WTC11 (cell line): ENCODE results near the gene SAMD5.

Experiments used
- CREM ChIP-seq: sonication (generic); formaldehyde crosslinking; IDR thresholded peaks from 2 replicates; pipeline ENCODE4 v1.8.1; 2022; ENCODE audit warnings: mild to moderate bottlenecking, missing genetic modification reagents, moderate library complexity
- CTCF ChIP-seq: fragments of 200-600 bp; IDR thresholded peaks from 2 replicates; pipeline ENCODE4 v1.8.0; 2022; ENCODE audit warnings: antibody characterized with exemption
- FOXK1 ChIP-seq: sonication (generic); formaldehyde crosslinking; IDR thresholded peaks from 2 replicates; pipeline ENCODE4 v1.8.0; 2022; ENCODE audit warnings: mild to moderate bottlenecking, moderate library complexity, missing genetic modification reagents
- FOXP1 ChIP-seq: sonication (generic); formaldehyde crosslinking; IDR thresholded peaks from 2 replicates; pipeline ENCODE4 v1.8.0; 2022; ENCODE audit warnings: missing genetic modification reagents, mild to moderate bottlenecking, moderate library complexity, borderline replicate concordance
- MYBL2 ChIP-seq: sonication (generic); formaldehyde crosslinking; IDR thresholded peaks from 2 replicates; pipeline ENCODE4 v1.8.1; 2023; ENCODE audit warnings: mild to moderate bottlenecking, moderate library complexity, missing genetic modification reagents
- PRDM15 ChIP-seq: sonication (generic); formaldehyde crosslinking; IDR thresholded peaks from 2 replicates; pipeline ENCODE4 v1.8.0; 2022; ENCODE audit warnings: missing genetic modification reagents
- PREB ChIP-seq: sonication (generic); formaldehyde crosslinking; IDR thresholded peaks from 2 replicates; pipeline ENCODE4 v1.8.1; 2022; ENCODE audit warnings: mild to moderate bottlenecking, missing genetic modification reagents, moderate library complexity, borderline replicate concordance
- USF2 ChIP-seq: sonication (generic); formaldehyde crosslinking; IDR thresholded peaks from 2 replicates; pipeline ENCODE4 v1.8.1; 2023; ENCODE audit warnings: mild to moderate bottlenecking, missing genetic modification reagents, moderate library complexity
- ZBTB43 ChIP-seq: sonication (generic); formaldehyde crosslinking; IDR thresholded peaks from 2 replicates; pipeline ENCODE4 v1.8.1; 2023; ENCODE audit warnings: mild to moderate bottlenecking, missing genetic modification reagents
- ZNF317 ChIP-seq: sonication (generic); formaldehyde crosslinking; IDR thresholded peaks from 2 replicates; pipeline ENCODE4 v1.8.1; 2023; ENCODE audit warnings: low read depth, mild to moderate bottlenecking, moderate library complexity, missing genetic modification reagents, borderline replicate concordance

- TF ChIP-seq FOXK1 (no peak), PRDM15 (CRISPR knock-in tag) (no peak), CTCF (no peak), MYBL2 (CRISPR knock-in tag) (no peak), PREB (CRISPR knock-in tag) (no peak), USF2 (CRISPR knock-in tag) (no peak), ZBTB43 (CRISPR knock-in tag) (no peak), ZNF317 (CRISPR knock-in tag) (no peak), CREM (CRISPR knock-in tag) (no peak), FOXP1 (CRISPR knock-in tag) (no peak)
Observed at GRCh38 chr6:147531321-147531720, 22.8 kb downstream of the SAMD5 start.
